Parathyroid adenoma (tissue), 2 donors: ENCODE data around the gene MYH7B.

ENCODE experiments used
- H2AFZ ChIP-seq: fragments of 300-600 bp; sonication (generic); one replicate; pipeline ENCODE4 v1.7.0; 2017; ENCODE audit warnings: antibody characterized with exemption, mild to moderate bottlenecking
- H3K27ac ChIP-seq: fragments of 300-600 bp; sonication (generic); one replicate; pipeline ENCODE4 v1.7.0; 2017
- H3K27me3 ChIP-seq: fragments of 300-600 bp; sonication (generic); one replicate; pipeline ENCODE4 v1.7.0; 2017; ENCODE audit warnings: low read length; ENCODE audit not compliant: control insufficient read depth, insufficient read depth
- H3K36me3 ChIP-seq: fragments of 300-600 bp; sonication (generic); one replicate; pipeline ENCODE4 v1.7.0; 2017; ENCODE audit warnings: low read length; ENCODE audit not compliant: control insufficient read depth, insufficient read depth
- H3K4me1 ChIP-seq: fragments of 300-600 bp; sonication (generic); one replicate; pipeline ENCODE4 v1.7.0; 2017; ENCODE audit warnings: control low read depth
- H3K4me2 ChIP-seq: fragments of 300-600 bp; sonication (generic); one replicate; pipeline ENCODE4 v1.7.0; 2017; ENCODE audit warnings: low read length
- H3K4me3 ChIP-seq: fragments of 300-600 bp; sonication (generic); one replicate; pipeline ENCODE4 v1.7.0; 2017; ENCODE audit warnings: low read depth, low read length
- H3K79me2 ChIP-seq: fragments of 300-600 bp; sonication (generic); one replicate; pipeline ENCODE4 v1.7.0; 2017; ENCODE audit warnings: control low read depth
- H3K9ac ChIP-seq: fragments of 300-600 bp; sonication (generic); one replicate; pipeline ENCODE4 v1.7.0; 2017; ENCODE audit warnings: mild to moderate bottlenecking
- H3K9me3 ChIP-seq: fragments of 300-600 bp; sonication (generic); one replicate; pipeline ENCODE4 v1.7.0; 2017; ENCODE audit warnings: low read length; ENCODE audit not compliant: control insufficient read depth
- CTCF ChIP-seq: fragments of 300-600 bp; sonication (generic); IDR thresholded peaks from one replicate; pipeline ENCODE4 v1.7.0; 2017; ENCODE audit warnings: antibody characterized with exemption, mild to moderate bottlenecking
- donor health status: primary hyperparathyroidism.

The MYH7B gene

DNA sequence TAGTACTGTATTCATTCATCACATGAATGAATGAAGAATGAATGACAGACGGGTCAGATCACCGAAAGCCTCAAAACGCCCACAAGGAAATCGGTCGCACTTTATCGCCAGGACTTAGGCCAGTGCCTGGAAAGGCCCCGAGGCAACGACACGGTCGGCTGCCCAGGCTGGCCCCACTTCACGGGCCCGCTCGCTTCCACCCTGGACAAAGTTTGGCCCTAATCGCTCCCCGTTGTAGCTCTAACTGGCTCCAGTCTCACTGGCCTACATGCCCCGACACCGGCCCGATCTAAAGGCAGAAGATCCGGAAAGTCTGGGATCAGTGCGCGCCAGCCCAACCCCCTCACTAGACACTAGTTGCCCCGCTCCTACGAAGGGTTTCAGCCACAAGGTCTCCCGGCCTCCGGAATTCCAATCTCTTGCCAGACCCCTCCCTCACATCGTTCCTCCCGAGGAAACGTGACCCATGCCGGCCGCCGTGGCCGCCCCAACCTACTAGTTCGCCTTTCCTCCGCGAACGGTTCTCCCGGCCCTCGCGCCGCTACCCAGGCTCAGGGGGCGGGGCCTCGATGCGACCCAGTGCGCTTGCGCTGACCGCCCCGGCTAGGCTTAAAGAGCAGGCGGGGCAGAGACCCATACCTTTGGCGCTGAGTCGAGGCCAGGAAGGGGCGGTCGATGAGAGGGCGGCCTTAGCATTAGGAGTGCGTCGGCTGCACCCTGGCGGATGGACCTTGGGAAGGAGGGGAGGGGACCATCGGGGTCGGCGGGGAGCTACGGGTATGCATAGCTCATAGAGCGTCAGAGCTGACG is at the start of gene MYH7B, which contains the start of gene GSS:
MYH7B (plus strand) TSS at position 638 of the 810 bp plus-strand sequence. CDS start 22,138 bp downstream, outside the sequence.
GSS (minus strand) TSS at position 576 of the 810 bp plus-strand sequence. CDS start 3,954 bp downstream, outside the sequence.
- no peaks in the 10 kb centered on the region for H3K27me3 ChIP-seq
- peak within 1 kb of the TSS; percentile 94 for H3K27ac ChIP-seq
- H3K9ac ChIP-seq, result peak within 1 kb of the TSS; percentile 84
- peaks cover 9% of the 10 kb centered on the region for H3K4me1 ChIP-seq
- TF ChIP-seq CTCF, result peak; percentile 33
- H3K36me3 ChIP-seq, result no peaks in the 10 kb centered on the region
- no peaks in the 10 kb centered on the region for H3K79me2 ChIP-seq
- peak within 1 kb of the TSS; percentile 89 for H3K4me3 ChIP-seq
- peak within 1 kb of the TSS; percentile 100 for H2AFZ ChIP-seq
- H3K9me3 ChIP-seq, result no peaks in the 10 kb centered on the region
- H3K4me2 ChIP-seq, result peak within 1 kb of the TSS; percentile 99

GRCh38 chr20:34907616-34908469 is 47.8 kb upstream of the MYH7B start:
- no peak overlapping the region for H3K9ac ChIP-seq
- H2AFZ ChIP-seq, result peak overlapping the region; percentile 18
- peak overlapping the region; percentile 47 for H3K27ac ChIP-seq
- no peaks in the 10 kb centered on the region for H3K36me3 ChIP-seq
- no peak for TF ChIP-seq CTCF
- H3K27me3 ChIP-seq, result no peaks in the 10 kb centered on the region
- H3K79me2 ChIP-seq, result peaks cover 10% of the 10 kb centered on the region
- no peak overlapping the region for H3K4me3 ChIP-seq
- H3K4me1 ChIP-seq, result peaks cover 8% of the 10 kb centered on the region
- H3K4me2 ChIP-seq, result no peak overlapping the region
- no peaks in the 10 kb centered on the region for H3K9me3 ChIP-seq

GRCh38 chr20:34915131-34915530 is 40.5 kb upstream of the MYH7B start:
- H3K4me3 ChIP-seq, result no peak overlapping the region
- H3K36me3 ChIP-seq, result no peaks in the 10 kb centered on the region
- TF ChIP-seq CTCF, result no peak
- H2AFZ ChIP-seq, result no peak overlapping the region
- H3K9me3 ChIP-seq, result no peaks in the 10 kb centered on the region
- no peak overlapping the region for H3K9ac ChIP-seq
- H3K27me3 ChIP-seq, result no peaks in the 10 kb centered on the region
- no peak overlapping the region for H3K27ac ChIP-seq
- peaks cover 12% of the 10 kb centered on the region for H3K79me2 ChIP-seq
- no peak overlapping the region for H3K4me2 ChIP-seq
- H3K4me1 ChIP-seq, result no peaks in the 10 kb centered on the region

DNA sequence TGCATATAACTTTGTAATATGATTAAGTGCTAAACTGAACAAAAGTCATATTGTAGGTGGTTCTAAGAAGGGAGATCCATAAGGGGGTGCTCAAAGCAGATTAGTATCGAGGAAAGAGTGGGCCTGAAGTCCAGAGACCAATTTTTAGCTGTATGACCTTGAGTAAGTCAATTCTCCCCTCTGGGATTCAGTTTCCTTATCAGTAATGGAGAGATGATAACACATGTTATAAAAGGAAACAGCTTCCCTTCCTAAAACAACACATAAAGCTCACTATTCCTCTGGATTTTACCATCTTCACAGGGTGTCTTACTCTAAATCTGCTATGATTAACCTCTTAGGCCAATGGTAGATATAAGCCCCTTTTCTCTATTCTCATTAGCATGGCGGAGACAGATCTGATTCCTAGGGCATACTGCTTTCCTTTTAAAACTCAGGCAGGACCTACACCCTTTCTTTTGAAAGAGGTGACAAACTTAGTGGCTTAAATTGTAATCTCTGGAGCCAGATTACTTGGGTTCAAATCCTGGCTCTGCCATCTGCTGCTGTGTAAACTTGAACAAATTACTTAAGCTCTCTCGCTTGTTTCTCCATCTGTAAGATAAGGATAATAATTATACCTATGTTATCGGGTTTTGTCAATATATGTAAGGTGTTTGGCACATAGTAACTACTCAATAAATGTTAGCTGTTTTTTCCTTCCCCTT is 39.8 kb upstream of the MYH7B start:
- Histone ChIP-seq H3K4me2 (no peak overlapping the region), H3K79me2 (peaks cover 12% of the 10 kb centered on the region), H3K4me3 (no peak overlapping the region), H3K9ac (no peak overlapping the region), H3K27ac (no peak overlapping the region), H2AFZ (no peak overlapping the region), H3K27me3 (no peaks in the 10 kb centered on the region), H3K36me3 (no peaks in the 10 kb centered on the region), H3K4me1 (no peaks in the 10 kb centered on the region), H3K9me3 (no peaks in the 10 kb centered on the region)
- TF ChIP-seq CTCF, result no peak
